Stimulated activated CD8-positive, alpha-beta memory T cell treated with anti-CD3 and anti-CD28 coated beads, Interleukin-15, amount 100 ng/mL, for 4 hours (primary cell): ENCODE results near the gene ANKS1B.
"Not testable (repeated sequence)": the region's sequence is repeated elsewhere in the genome, so short reads cannot be mapped to it uniquely, and the experiment has no call there.

ENCODE experiments used
- DNase-seq, 2 donors: peaks; one replicate each; pipeline ENCODE4 v3.0.0-alpha.2; 2020; ENCODE audit warnings: low read depth in 2 of 2

The ANKS1B gene

DNA sequence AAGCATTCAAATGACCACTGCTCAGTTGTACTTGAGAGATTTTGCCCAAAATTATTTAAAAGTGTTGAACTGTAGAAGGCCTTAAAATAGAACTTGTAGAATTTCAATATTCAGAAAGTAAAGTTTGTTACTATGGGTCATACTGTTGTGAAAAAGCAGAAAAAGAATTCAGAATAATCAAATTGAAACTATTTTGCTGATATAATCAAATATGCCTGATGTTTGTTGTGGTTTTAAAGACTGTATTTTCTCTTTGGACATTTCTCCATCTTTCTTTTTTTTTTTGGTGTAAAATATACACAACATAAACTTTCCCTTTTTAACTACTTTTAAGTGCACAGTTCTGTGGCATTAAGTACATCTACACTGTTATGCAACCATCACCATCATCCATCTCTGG lies 964.9 kb downstream of the ANKS1B start:
- DNase-seq: no peak

DNA sequence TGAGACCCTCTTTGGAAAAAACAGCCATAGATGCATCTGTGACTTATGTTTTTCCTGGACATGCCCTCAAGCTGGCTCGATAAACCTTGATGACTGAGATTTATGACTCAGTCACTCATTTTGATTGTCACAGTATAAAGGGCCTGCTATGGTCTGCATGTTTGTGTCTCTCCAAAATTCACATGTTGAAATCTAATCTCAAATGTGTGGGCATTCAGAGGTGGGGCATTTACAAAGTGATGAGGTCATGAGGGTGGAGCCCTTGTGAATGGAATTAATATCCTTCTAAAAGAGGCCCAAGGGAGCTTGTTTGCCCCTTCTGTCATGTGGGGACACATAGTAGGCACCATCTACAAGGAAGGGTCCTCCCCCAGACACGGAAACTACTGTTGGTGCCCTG lies 966.8 kb downstream of the ANKS1B start:
- no peak for DNase-seq

DNA sequence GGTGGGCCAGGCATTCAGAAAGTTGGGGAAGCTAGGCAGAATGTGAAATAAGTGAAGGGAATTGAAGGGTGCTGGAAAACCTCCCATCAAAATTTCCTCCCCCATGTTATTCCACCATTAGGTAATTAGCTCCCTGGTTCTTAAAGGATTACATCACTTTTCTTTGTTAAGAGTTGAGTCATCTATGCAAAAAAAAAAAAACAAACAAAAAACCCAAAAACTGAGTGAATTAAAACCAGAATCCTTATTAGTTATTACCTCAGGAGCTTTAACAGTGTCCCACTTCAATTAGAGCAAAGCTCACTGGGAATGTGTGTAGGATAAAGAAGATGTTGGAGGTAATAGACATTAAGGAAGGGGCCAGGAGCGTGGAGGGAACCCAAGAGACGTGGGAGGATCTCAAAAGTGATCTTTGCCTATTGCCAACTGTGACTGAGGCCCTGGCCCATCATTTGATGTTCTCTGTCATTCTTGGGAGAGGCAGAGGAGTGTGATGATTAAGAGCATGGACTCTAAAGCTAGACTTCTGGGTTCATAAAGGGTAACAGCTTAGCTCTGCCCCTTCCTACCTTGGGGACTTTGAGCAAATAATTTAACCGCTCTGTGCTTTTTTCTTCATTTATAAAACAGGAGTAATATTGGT lies 975.0 kb downstream of the ANKS1B start:
- no peak for DNase-seq

DNA sequence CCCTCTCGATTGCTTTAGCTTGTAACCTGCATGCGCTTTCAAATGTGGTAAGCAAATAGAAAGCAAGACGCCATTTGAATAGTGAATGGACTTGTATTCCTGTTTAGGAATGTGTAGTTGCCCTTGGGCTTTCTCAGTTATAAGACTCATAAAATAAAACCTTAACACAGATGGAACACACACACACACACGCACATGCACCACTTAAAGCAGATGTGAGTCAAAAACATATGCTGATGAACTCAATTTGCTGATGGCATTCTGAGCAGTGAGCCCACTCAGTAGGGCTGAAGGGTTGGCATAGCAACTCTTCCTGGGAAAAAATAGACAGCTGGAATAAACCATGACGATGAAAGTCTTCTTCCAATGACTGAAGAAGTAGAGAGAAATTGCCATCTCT lies 979.1 kb downstream of the ANKS1B start:
- DNase-seq: no peak

DNA sequence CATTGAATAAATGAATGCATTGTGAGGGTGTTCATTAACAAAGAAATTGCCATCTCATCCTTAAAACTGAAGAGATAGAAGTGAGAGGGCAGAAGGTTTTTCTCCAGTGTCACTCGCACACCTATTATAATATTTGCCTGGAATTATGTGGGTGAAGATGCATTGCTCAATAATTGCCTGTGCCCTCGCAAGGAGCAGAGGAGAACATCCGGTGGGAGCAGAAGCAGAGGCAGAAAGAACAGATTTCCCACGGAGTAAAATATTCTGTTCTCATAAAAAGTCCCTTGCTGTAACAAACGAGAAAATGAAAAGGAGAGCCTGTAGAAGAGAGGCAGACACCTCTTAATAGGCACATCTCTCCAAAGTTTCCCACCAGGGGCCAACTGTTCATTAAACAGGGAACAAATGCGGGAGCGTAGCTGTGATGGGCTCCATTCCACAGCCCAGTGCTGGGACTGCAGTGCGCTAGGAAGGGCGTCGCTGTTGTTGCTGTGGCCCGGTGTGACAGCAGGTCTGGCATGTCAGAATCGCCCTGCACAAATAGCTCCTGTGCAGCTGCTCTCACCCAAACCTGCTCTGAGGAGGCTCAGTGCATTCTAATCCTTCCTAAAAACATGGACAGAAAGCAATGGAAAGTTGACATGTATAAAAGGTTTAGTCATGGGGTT lies 979.8 kb downstream of the ANKS1B start:
- no peak for DNase-seq

DNA sequence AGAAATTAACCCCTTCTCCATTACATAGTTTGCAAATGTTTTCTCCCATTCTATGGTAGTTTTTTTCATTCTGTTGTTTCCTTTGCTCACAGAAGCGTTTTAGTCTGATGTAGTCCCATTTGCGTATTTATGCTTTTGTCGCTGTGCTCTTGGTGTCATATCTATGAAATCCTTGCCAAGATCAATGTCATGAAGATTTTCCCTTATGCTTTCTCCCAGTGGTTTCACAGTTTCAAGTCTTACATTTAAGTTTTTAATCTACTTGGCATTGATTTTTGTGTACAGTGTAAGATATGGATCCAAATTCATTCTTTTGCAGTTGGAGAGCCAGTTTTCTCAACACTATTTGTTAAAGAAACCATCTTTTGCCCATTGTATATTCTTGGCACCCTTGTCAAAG lies 982.0 kb downstream of the ANKS1B start:
- no peak for DNase-seq

DNA sequence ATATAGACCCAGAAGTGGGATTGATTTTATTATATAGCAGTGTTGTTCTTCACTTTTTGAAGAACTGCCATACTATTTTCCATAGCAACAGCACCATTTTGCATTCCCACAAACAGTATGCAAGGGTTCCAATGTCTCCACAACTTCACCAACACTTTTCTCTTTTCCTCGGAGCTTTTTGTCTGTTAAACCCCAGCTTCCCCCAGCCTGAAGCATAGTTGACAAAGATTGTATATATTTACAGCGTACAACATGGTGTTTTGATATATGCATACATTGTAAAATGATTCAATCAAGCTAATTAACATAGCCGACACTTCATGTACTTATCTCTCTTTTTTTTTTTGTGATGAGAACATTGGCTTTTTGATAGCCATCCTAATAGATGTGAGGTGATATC lies 982.6 kb downstream of the ANKS1B start:
- no peak for DNase-seq

DNA sequence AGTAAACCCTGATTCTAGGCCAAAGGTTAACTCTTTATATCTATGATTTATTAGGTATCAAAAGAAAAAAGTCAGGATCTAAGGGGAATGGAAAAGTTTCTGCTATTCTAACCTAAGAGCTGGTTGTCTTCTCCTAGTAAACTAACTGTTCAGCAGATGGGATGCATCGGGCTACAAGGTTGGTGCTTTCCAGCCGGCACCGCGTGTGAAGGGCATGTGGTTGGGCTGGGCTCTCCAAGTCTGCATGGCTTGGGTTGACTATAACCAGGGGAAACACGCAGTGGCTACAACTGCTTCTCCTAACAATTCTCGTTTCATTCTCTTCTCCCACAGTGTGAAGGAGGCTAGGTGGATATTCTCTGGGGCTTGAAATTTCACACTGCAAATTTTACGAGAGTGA lies 985.2 kb downstream of the ANKS1B start:
- DNase-seq: no peak

DNA sequence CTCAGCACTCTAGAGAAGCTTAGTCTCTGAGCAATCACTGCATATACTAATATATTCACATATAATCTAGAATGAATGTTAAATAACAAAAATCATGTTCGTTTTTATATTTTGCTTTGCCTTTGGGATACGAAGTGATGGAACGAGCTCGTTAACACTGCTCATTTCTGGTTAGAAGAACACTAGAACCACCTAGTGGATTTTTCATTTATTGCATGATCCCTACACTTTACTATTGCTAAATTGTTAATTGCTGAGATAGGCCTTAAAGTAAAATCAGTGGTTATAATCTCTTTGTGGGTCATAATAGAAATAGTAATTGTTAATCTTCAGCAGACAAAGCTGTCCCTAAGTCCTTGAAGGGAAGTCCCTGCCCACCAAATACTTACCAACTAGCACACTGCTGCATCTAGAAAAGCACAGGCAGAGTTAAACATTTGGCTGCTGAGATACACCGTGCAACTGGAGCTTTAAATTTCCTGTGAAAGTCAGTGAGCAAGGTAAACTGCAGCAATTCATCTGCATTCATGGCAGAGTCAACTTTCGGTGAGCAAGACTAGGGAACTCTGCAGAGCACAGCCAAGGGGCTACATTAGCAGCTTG lies 985.9 kb downstream of the ANKS1B start:
- DNase-seq: no peak

DNA sequence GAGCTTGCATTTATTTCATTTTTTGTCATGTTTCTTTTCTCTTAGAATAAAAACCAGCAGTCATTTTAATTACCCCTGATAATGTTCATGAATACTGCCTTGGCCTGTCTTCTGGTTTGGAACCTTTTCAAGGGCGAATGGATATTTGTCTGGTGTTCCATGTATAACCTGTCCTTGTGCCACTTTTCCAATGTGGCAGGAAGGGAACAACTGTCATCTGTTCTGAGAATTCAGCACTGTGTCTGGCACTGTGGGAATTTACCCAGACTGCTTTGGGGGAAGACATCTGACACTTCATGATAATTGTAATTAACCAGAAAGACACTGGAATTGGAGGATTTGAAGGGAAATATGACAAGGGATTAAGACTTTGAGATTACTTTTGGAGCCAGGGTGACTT lies 986.8 kb downstream of the ANKS1B start:
- DNase-seq: no peak

DNA sequence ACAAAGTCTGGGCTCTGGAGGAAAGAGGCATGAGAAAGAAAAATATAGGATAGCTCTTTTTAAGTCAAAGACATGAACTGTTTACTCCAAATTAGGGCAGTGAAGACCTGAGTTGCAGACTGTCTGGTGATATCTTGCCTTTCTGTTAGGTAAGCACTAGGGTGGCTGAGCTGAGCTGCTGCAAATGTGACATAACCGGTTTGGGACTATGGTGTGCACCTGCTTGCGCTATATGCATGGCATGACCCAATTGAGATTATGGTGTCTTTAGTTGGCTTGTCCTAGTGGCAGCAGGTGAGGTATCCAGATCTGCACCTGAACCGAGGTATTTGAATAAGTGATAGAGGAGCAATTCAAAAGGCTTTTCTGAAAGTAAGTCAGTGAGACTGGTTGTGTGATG lies 994.1 kb downstream of the ANKS1B start:
- DNase-seq: no peak

DNA sequence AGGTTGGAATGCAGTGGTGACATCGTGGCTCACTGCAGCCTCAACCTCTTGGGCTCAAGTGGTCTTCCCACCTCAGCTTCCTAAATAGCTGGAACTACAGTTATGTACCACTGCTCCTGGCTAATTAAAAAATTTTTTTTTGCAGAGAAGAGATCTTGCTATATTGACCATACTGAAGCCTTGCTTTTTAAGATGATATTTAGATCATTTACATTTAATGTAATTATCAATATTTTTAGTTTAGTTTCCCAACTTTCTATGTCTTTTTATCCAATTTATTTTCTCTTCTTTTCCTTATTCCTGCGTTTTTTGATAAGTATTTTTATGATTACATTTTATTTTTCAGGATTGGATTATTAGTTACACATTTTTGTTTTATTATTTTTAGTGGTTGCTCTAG lies 999.6 kb downstream of the ANKS1B start:
- no peak for DNase-seq

DNA sequence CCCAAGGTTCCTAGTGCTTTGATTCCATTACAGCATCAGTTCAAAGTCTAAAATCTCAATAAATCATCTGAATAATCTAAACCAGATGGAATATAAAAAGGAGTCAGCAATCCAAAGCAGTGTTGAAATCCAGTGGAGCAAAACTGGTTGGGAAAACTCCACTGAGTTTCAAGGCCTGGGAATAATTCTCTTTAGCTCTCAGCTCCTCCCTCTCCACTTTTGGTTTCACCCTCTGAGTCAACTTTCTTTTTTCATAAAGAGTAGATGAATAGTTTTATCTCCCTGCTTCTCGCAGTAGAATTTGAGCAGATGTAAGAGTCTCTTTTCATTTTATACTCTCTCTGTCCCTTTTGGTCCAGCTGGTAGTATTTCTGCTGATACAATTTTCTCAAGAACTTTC lies 1001.1 kb downstream of the ANKS1B start:
- no peak for DNase-seq

DNA sequence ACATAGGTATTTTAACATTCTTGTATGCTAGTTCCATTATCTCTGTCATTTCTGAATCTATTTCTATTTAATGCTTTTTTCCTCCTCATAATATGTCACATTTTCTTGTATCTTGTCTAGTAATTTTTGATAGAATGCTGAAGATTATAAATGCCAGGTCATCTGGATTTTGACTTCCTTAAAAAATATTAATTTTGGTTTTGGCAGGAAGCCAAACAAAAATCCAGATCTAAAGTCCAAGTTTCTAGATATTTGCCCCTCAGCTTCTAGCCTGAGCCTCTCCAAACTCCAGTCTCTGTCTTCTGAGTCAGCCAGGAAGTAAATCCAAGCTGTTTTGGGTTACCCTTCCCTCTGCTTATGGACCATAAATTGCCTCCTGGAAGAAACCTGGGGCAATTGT lies 1004.2 kb downstream of the ANKS1B start:
- no peak for DNase-seq

DNA sequence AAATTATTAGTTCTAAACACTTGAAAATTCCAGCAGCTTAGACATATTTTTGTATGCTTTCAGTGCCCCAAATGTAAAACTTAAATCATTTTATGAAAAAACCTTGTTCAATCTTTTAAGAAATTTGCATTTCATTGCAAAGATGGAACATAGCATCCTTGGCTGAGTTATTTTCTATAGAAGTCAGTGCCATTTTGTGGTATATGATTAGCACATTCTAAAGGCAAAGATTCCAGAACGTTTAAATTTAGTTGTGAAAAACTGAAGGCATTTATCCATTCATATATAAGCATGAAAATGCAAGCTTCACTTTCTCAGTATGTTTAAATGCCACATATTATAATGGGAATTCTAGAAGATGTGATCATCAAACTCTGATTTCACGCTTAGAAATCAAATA lies 1007.5 kb downstream of the ANKS1B start:
- DNase-seq: no peak

DNA sequence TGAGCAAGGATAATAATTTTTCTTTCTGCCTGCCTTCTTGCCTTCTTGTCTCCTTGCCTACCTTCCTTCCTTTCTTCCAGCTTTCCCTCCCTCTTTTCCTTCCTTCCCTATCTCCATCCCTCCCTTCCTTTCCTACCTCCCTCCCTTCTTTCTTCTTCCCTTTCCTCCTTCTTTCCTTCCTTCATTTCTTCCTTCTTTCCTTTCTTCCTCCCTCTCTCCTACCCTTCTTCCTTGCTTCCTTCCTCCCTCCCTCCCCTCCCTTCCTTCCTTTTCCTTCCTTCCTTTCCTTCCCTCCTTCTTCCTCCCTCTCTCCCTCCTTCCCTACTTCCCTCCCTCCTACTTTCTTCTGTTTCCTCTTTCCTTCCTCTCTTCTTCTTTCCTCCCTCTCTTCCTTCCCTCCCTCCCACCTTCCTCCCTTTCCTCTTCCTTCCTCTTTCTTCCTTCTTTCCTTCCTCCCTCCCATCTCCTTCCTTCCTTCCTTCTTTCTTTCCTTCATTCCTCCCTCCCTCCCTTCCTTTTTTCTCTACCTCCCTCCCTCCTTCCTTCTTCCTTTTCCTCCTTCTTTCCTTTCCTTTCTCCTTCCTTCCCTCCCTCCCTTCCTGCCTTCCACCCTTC lies 1009.9 kb downstream of the ANKS1B start:
- DNase-seq: no peak

DNA sequence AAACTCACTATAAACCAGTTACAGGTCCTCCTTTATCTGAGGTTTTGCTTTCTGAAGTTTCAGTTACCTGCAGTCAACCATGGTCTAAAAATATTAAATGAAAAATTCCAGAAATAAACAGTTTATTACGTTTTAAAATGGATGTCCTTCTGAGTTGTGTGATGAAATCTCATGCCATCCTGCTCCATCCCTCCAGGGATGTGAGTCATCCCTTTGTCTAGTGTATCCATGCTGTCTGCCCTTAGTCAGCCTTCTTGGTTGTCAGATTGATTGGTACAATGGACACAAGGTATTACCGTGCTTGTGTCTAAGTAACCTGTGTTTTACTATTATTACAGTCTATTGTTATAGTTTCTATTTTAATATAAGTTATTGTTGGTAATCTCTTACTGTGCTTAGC lies 1011.3 kb downstream of the ANKS1B start:
- DNase-seq: no peak

DNA sequence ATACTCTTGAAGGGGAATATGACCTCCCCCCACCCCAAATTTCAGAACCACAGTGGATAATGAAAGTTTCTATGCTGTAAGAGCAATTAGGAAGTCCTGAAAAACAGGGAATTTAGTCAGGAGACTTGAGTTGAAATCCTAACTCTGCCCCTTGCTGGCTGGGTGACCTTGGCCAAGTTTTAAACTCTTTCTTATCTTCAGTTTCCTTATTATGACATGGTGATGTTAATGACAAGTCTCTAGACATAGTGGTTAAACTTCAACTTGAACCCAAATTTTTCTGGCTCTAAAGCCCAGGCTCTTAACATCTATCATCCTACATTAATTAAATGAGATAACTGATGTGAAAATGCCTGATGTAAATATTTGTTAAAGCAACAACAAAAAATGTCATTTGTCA lies 1013.8 kb downstream of the ANKS1B start:
- DNase-seq: no peak

DNA sequence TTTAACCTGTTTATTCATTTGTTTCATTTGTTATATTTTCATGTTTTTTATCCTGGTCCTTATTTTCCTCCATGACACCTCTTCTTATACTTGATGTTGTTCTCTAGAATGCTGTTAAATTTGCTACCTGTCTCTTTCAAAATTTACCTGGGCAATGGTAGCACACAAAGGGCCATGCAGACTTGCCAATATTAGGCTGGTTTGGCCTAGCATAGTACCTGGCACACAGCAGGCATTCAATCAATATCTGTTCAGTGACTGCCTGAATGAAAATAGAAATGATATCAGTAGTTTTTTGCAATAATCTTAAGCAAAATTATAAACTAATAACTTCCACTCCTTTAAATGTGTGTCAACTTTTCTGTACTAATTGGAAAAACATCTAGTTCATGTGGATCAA lies 1014.5 kb downstream of the ANKS1B start:
- DNase-seq: no peak

DNA sequence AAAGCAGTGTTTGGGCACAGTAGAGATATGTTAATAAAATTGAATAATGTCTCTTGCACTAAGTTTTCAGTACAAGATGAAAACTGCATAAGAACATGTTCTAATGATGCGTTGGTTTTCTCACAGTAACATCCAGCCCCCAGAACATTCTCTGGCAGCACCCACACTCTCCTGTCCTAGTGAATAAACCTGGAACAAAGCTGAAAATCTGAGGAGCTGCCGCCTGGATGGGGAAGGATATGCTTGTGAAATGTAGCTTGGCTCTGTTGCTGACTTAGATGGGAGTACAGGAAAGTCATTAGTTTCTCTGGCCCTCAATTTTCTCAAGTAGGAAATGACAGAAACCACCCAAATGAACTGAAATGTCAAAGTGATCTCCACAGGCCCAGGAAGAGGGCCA lies 1015.8 kb downstream of the ANKS1B start:
- no peak for DNase-seq

DNA sequence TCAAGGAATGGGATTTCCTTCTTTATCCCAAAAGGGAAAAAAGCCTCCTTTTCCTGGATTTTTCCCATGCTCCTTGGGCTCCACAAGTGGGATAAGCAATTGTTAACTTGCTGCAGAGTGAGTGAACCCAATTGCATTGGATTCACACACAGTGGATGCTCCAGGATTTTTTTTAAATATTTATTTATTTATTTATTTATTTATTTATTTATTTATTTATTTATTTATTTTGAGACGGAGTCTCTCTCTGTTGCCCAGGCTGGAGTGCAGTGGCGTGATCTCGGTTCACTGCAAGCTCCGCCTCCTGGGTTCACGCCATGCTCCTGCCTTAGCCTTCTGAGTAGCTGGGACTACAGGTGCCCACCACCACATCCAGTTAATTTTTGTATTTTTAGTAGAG lies 1027.6 kb downstream of the ANKS1B start:
- not testable (repeated sequence) for DNase-seq

DNA sequence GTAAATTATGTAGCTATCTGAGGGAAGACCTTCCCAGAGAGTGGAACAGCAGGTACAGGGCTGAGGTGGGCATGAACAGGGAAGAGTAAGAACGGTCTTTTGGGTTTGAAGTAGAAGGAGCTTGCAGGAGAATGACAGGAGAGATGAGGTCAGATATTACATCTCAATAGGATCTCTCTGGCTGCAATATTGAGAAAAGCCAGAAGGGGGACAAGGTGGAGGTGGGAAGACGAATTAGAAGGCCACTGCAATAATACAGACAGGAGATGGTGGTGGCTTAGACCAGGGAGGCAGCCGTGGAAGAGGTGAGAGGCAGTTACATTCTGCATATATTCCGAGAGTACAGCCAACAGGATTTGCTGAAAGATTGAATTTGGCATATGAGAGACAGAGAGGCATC lies 1029.5 kb downstream of the ANKS1B start:
- no peak for DNase-seq

DNA sequence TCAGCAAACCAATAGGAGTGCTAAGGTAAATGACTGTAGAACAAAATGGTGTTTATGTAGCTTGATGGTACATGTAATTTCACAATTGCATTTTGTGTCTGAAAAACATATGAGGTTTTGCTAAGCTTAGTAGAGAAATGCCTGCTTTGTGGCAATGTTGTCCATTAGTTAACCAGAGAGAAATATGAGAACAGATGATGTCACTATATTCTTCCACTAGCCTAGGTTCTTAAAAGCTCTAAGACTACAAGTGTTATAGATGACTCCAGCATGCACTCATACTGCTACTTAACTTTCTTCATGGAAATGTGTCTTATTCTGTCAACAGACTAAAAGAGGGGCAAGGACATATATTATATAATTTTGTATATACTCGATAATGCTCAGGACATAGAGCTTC lies 1030.2 kb downstream of the ANKS1B start:
- no peak for DNase-seq
